Right lobe of liver (tissue), 6 donors: ENCODE measurements around the gene CDC25B. TPM values are rescaled to one million over a fixed set of nuclear protein-coding genes. Genes with fewer than 3 reads are reported as not detected.

Source experiments
- ATAC-seq, 4 donors: fragments of 200-7000 bp; cut with Tn5 transposase; one replicate each; pipeline ENCODE4 v1.9.1; 2020; ENCODE audit warnings: mild to moderate bottlenecking in 4 of 4, moderate library complexity in 4 of 4
- DNase-seq, 3 donors: peaks; one replicate each; pipeline ENCODE4 v3.0.0-alpha.2; 2020
- H3K27ac ChIP-seq, 3 donors: fragments of 200-600 bp; one replicate each; pipeline ENCODE4 v1.8.0; 2022
- H3K27me3 ChIP-seq, 2 donors: fragments of 200-600 bp; one replicate each; pipeline ENCODE4 v1.8.0; 2022
- H3K36me3 ChIP-seq, 4 donors: fragments of 200-600 bp; sonication (generic) in 1 of 4; one replicate each; pipeline versions ENCODE4 v1.5.1 to v1.8.0; 2017 to 2022; ENCODE audit warnings: control low read depth in 1 of 4
- H3K4me1 ChIP-seq, 4 donors: fragments of 200-600 bp; sonication (generic) in 1 of 4; one replicate each; pipeline versions ENCODE4 v1.5.1 to v1.8.0; 2017 to 2022; ENCODE audit warnings: control low read depth in 1 of 4
- H3K4me3 ChIP-seq, 3 donors: fragments of 200-600 bp; one replicate each; pipeline ENCODE4 v1.8.0; 2022
- H3K9me3 ChIP-seq, 4 donors: fragments of 200-600 bp; sonication (generic) in 1 of 4; one replicate each; pipeline versions ENCODE4 v1.5.1 to v1.8.0; 2017 to 2022; ENCODE audit warnings: control low read depth in 1 of 4
- POLR2A ChIP-seq: fragments of 450-650 bp; IDR thresholded peaks from one replicate; pipeline ENCODE4 v1.6.1; 2017; ENCODE audit warnings: antibody characterized with exemption, mild to moderate bottlenecking
- WGBS: methylation state at CpG from one replicate; pipeline ENCODE4 v1.1.6; 2018; ENCODE audit warnings: low coverage, low lambda C conversion rate; ENCODE audit not compliant: insufficient coverage; ENCODE audit errors: missing lambda C conversion rate; 5-methylcytosine and 5-hydroxymethylcytosine counted together
- intact Hi-C, 2 donors: fragments of 100-400 bp; cut with DNase I; formaldehyde crosslinking; loops; one replicate each; pipeline versions ENCODE4 v1.11.2 to v1.14.1; 2022
- total RNA-seq, 6 experiments: library from RNA; depleted of rRNA in 2 of 6; stranded (reverse); fragments of >200 nt in 2 of 6; fragmentation: NEBNext Ultra II Directional in 3 of 6; extraction: Animal tissue kit (Norgen Biotek cat#: 25700) in 3 of 6; gene quantifications; one replicate each; pipeline versions ENCODE4 v1.1.0 to v1.2.4, GENCODE V29; 2016 to 2023
- TF ChIP-seq, protein P1 (sequence below), 4 donors: fragments of 200-600 bp in 3 of 4; fragments of 450-650 bp in 1 of 4; IDR thresholded peaks; one replicate each; pipeline versions ENCODE4 v1.5.1 to v1.8.0; 2016 to 2022; ENCODE audit warnings: antibody characterized with exemption in 4 of 4, mild to moderate bottlenecking in 2 of 4
- donor health status: DM: no; HTN: yes; CAD: no.
- donor health status: DM: no; HTN: no; CAD: no.
- donor health status: DM: no; HTN: no; CAD: no.
- donor health status: DM: no; HTN: yes; CAD: no.
- donor health status: DM: no; HTN: yes; CAD: no.

CDC25B gene
- total RNA-seq, 6 experiments from 2014 or later: 10.9 to 28.7 (median 16.5) TPM

DNA sequence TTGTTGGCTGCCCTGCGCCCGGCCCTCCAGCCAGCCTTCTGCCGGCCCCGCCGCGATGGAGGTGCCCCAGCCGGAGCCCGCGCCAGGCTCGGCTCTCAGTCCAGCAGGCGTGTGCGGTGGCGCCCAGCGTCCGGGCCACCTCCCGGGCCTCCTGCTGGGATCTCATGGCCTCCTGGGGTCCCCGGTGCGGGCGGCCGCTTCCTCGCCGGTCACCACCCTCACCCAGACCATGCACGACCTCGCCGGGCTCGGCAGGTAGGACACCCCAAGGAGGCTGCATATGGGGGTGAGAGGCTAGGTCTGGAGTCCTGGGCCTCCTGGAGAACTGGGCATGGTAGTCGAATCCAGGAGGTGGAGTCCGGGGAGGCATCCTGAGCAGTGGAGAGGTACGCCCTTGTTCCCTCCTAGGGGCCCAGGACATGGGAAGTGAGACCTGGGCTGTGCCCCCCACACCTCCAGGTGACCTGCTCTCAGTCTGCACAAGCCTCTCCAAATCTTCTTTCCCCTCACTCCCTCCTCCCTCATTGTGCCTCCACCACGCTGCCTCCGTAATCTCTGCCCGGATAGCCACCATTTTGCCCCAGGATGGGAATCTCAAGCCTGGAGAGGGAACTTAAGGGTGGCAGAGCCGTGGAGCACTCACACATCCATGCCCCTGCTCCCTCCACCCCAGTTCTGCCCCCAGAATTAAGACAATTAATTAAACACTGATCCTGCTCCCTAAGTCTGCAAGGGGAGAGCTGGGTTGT is 541 bp downstream of the CDC25B start:
- Histone ChIP-seq H3K36me3 (no peaks in the 10 kb centered on the region), H3K4me3 (peak overlapping the region; percentile 45 to 73 (median 69)), H3K27me3 (no peaks in the 10 kb centered on the region), H3K27ac (peak overlapping the region; percentile 22 to 89 (median 47)), H3K4me1 (peaks cover 0 to 25% (median 11%) of the 10 kb centered on the region in 4 donors), H3K9me3 (no peaks in the 10 kb centered on the region)
- DNase-seq (peak in 2 of 3 donors; percentile 41 to 48), ATAC-seq (peak in 1 of 4 donors; percentile 22)
- intact Hi-C loops: no loop called here
- TF ChIP-seq, protein P1, sequence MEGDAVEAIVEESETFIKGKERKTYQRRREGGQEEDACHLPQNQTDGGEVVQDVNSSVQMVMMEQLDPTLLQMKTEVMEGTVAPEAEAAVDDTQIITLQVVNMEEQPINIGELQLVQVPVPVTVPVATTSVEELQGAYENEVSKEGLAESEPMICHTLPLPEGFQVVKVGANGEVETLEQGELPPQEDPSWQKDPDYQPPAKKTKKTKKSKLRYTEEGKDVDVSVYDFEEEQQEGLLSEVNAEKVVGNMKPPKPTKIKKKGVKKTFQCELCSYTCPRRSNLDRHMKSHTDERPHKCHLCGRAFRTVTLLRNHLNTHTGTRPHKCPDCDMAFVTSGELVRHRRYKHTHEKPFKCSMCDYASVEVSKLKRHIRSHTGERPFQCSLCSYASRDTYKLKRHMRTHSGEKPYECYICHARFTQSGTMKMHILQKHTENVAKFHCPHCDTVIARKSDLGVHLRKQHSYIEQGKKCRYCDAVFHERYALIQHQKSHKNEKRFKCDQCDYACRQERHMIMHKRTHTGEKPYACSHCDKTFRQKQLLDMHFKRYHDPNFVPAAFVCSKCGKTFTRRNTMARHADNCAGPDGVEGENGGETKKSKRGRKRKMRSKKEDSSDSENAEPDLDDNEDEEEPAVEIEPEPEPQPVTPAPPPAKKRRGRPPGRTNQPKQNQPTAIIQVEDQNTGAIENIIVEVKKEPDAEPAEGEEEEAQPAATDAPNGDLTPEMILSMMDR (IDR thresholded peaks at IDR 0.05): no peak
- no peak for TF ChIP-seq POLR2A
- WGBS: 74% methylated on average over 4 of the region's 33 CpGs

DNA sequence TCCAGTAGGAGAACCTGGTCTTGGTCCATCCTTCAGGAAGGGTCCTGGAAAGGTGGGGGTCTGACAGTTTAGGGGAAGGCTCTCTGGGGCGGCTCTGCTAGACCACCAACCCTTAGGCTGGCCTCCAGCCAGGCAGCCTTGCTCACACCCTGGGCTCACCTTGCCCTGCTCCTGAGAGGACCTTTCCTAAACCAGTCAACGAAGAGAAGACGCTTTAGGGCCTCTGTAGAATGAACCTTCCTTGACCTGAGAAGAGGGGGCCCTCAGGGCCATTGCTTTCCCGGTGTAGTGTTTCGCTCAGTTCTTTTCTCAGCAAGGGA is 1.1 kb downstream of the CDC25B start:
- Histone ChIP-seq H3K27ac (peak overlapping the region in 1 of 3 donors; percentile 86), H3K4me1 (peaks cover 0 to 25% (median 11%) of the 10 kb centered on the region in 4 donors), H3K27me3 (no peaks in the 10 kb centered on the region), H3K9me3 (no peaks in the 10 kb centered on the region), H3K4me3 (peak overlapping the region in 2 of 3 donors; percentile 45 to 69), H3K36me3 (no peaks in the 10 kb centered on the region)
- DNase-seq: no peak
- intact Hi-C loops: no loop called here
- TF ChIP-seq POLR2A: no peak
- TF ChIP-seq, protein P1 (IDR thresholded peaks at IDR 0.05): no peak
- WGBS: 83% methylated on average over 1 of the region's 5 CpGs
- no peak for ATAC-seq

DNA sequence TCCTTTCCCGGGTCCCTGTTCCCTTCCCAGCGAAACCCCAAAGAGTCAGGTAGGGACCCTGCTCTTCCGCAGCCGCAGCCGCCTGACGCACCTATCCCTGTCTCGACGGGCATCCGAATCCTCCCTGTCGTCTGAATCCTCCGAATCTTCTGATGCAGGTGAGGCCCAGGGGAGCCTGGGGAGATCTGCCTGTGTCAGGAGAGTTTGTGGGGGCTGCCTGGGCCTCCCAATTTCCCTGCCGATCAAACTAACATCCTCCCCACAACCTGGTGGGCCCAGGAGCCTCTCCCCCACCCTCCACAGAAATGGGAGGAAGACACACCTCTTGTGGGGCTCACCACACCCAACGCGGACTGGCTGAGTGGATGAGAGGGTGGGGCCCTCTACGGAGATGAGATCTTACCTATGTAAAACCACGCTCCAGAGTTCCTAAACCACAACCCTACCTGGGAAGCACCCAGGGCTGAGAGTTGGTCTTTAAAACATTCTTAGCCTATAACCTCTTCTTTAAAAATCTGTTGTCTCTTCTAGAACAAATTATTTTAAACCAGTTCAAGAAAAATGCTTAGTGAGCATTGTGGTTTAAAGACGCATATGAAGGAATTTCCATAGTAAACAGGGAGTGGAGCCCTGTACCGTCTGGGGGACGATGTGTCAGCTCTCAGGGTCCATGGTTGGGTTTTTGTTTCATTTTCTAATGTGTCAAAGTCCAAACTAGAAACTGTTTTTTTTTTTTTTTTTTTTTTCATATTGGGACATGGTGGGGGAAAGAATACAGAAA is 1.7 kb downstream of the CDC25B start:
- ATAC-seq (peak in 2 of 4 donors; percentile 13 to 36), DNase-seq (peak in 1 of 3 donors; percentile 48)
- intact Hi-C loops: no loop called here
- TF ChIP-seq POLR2A: no peak
- TF ChIP-seq, protein P1 (IDR thresholded peaks at IDR 0.05): no peak
- Histone ChIP-seq H3K36me3 (no peaks in the 10 kb centered on the region), H3K27ac (peak overlapping the region; percentile 49 to 86 (median 85)), H3K27me3 (no peaks in the 10 kb centered on the region), H3K9me3 (no peaks in the 10 kb centered on the region), H3K4me1 (peaks cover 0 to 30% (median 14%) of the 10 kb centered on the region in 4 donors), H3K4me3 (peak overlapping the region in 2 of 3 donors; percentile 1 to 12)
- 31% methylated on average over 8 of the region's 19 CpGs for WGBS

DNA sequence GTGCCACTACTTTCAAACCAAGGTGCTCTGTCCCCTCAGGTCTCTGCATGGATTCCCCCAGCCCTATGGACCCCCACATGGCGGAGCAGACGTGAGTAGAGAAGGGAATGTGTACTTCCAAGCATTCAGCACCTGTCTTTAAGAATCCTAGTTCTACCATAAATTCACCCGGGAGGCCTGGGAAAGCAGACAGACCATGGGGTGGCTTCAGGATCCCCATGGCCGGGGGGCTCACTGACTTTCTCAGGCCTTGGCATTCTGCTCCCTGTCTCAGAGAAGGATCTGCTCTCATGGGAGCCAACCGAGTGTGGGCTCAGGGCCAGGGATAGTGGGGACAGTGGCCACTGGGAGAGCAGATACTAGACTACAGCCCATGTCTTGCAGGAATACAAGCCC is 2.3 kb downstream of the CDC25B start:
- no peak for TF ChIP-seq POLR2A
- peak in 1 of 4 donors; percentile 20 for ATAC-seq
- intact Hi-C loops: no loop called here

DNA sequence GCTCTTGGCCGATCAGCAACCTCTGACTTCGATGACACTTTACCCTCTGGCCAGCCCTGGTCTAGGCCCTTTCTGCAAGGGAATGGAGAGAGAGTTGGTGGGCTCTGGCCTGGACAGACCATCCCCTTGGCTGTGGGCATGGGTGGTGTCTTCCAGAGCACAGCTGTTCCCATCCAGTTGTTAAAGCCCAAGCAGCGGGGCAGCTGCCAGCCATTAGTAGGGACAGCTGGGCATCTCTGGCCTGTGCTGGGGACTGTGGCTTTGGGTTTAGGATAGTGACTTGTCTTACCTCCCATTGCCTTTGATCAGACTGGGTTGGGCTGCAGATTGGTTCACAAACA is 2.8 kb downstream of the CDC25B start:
- Histone ChIP-seq H3K27me3 (no peaks in the 10 kb centered on the region), H3K27ac (peak overlapping the region; percentile 49 to 86 (median 85)), H3K9me3 (no peaks in the 10 kb centered on the region), H3K4me3 (no peak overlapping the region), H3K36me3 (peaks cover 0 to 2% (median 0%) of the 10 kb centered on the region in 4 donors), H3K4me1 (peaks cover 0 to 36% (median 19%) of the 10 kb centered on the region in 4 donors)
- TF ChIP-seq, protein P1 (IDR thresholded peaks at IDR 0.05): no peak
- TF ChIP-seq POLR2A: no peak
- ATAC-seq (no peak), DNase-seq (no peak)
- 27% methylated on average over 2 of the region's 3 CpGs for WGBS
- intact Hi-C loops: no loop called here

More for the DNA sequence above, 2.3 kb downstream of the CDC25B start:
- peaks cover 0 to 2% (median 0%) of the 10 kb centered on the region in 4 donors for H3K36me3 ChIP-seq
- peak overlapping the region in 2 of 3 donors; percentile 5 to 12 for H3K4me3 ChIP-seq
- WGBS: 30% methylated on average over 4 of the region's 5 CpGs
- DNase-seq: peak in 2 of 3 donors; percentile 66 to 75
- peaks cover 0 to 35% (median 18%) of the 10 kb centered on the region in 4 donors for H3K4me1 ChIP-seq
- H3K27me3 ChIP-seq: no peaks in the 10 kb centered on the region
- H3K27ac ChIP-seq: peak overlapping the region; percentile 49 to 86 (median 85)
- no peaks in the 10 kb centered on the region for H3K9me3 ChIP-seq
